Adrenal gland (tissue), 12 donors: Measurements from ENCODE around the gene MAS1L. TPM values are rescaled to one million over a fixed set of nuclear protein-coding genes. Genes with fewer than 3 reads are reported as not detected.
"Not testable (repeated sequence)": the region's sequence is repeated elsewhere in the genome, so short reads cannot be mapped to it uniquely, and the experiment has no call there.

Experiments
- DNase-seq, 7 donors: peaks; one replicate each; pipeline ENCODE4 v3.0.0-alpha.2; 2019 to 2020
- H3K27ac ChIP-seq, 5 donors: fragments of 200-600 bp; sonication (generic) in 4 of 5; 1 replicate in 3 of 5; 2 replicates in 2 of 5; pipeline versions ENCODE4 v1.5.1 to v1.8.0; 2016 to 2020; ENCODE audit warnings: mild to moderate bottlenecking in 1 of 5
- H3K27me3 ChIP-seq: fragments of 200-600 bp; 2 replicates; pipeline ENCODE4 v1.8.0; 2021
- H3K36me3 ChIP-seq, 2 donors: fragments of 200-600 bp; replicated peaks in 1 of 2; 1 replicate in 1 of 2; 2 replicates in 1 of 2; pipeline versions ENCODE4 v1.5.1 to v1.8.0; 2018 to 2022
- H3K4me1 ChIP-seq, 2 donors: fragments of 200-600 bp; replicated peaks in 1 of 2; 1 replicate in 1 of 2; 2 replicates in 1 of 2; pipeline versions ENCODE4 v1.5.1 to v1.8.0; 2018 to 2021
- H3K4me3 ChIP-seq, 4 donors: fragments of 200-600 bp; sonication (generic) in 3 of 4; one replicate each; pipeline ENCODE4 v1.5.1; 2016 to 2018
- H3K9me3 ChIP-seq, 3 donors: fragments of 200-600 bp; sonication (generic) in 1 of 3; replicated peaks in 1 of 3; 1 replicate in 2 of 3; 2 replicates in 1 of 3; pipeline versions ENCODE4 v1.5.1 to v1.8.0; 2016 to 2021
- CTCF ChIP-seq, 6 experiments: fragments of 450-650 bp in 4 of 6; fragments of 200-600 bp in 2 of 6; sonication (generic) in 1 of 6; IDR thresholded peaks; 1 replicate in 5 of 6; 2 replicates in 1 of 6; pipeline versions ENCODE4 v1.5.1 to v1.8.0; 2016 to 2021; ENCODE audit warnings: antibody characterized with exemption in 6 of 6, mild to moderate bottlenecking in 2 of 6, moderate library complexity in 1 of 6
- POLR2A ChIP-seq, 2 donors: fragments of 450-650 bp; IDR thresholded peaks; one replicate each; pipeline ENCODE4 v1.6.1; 2017; ENCODE audit warnings: antibody characterized with exemption in 2 of 2, mild to moderate bottlenecking in 2 of 2, moderate library complexity in 1 of 2
- WGBS, 4 donors: extraction: QIAGEN DNeasy Blood & Tissue Kit in 2 of 4; methylation state at CpG; one replicate each; pipeline versions ENCODE4 v1.1.5 to v1.1.7; 2013 to 2017; 5-methylcytosine and 5-hydroxymethylcytosine counted together
- intact Hi-C, 2 donors: fragments of 100-400 bp; cut with DNase I; formaldehyde crosslinking; loops; one replicate each; pipeline versions ENCODE4 v1.14.1 to v1.15.0; 2022 to 2023
- polyA plus RNA-seq, 3 donors: library from polyadenylated mRNA; stranded (reverse); fragments of 200-250 nt in 2 of 3; fragments of 350-450 nt in 1 of 3; fragmentation: Illumina TruSeq in 1 of 3; extraction: RNeasy Lipid Tissue Mini Kit (QIAGEN cat#74804) in 1 of 3; gene quantifications; one replicate each; pipeline ENCODE4 v1.2.3, GENCODE V29; 2013 to 2014
- total RNA-seq, 9 donors: library from RNA; depleted of rRNA in 4 of 9; stranded (reverse); fragments of >200 nt in 4 of 9; fragments of 120-200 nt in 1 of 9; fragmentation: NEBNext Ultra II Directional in 1 of 9; extraction: Animal tissue kit (Norgen Biotek cat#: 25700) in 1 of 9; gene quantifications; one replicate each; pipeline versions ENCODE4 v1.1.0 to v1.2.4, GENCODE V29; 2013 to 2023
- donor health status: healthy with polysubstance abuse.
- donor health status: Bipolar disorder and iron deficiency.
- donor health status: DM: yes; HTN: yes; CAD: no.
- donor health status: DM: no; HTN: no; CAD: no.
- donor health status: DM: no; HTN: no; CAD: no.
- donor health status: DM: yes; HTN: yes; CAD: no.

MAS1L gene
- total and polyA plus RNA-seq, 12 donors, result not detected

- H3K27me3 ChIP-seq, result no peaks in the 10 kb centered on the region
- no peaks in the 10 kb centered on the region for H3K36me3 ChIP-seq
- WGBS, 4 donors, result 46 to 60% (median 54%) methylated on average over 2 of the region's 2 CpGs
- no peak within 1 kb of the TSS for H3K27ac ChIP-seq
- no peak within 1 kb of the TSS for H3K4me3 ChIP-seq
- no peak for TF ChIP-seq POLR2A (IDR thresholded peaks at IDR 0.05)
- TF ChIP-seq CTCF (IDR thresholded peaks at IDR 0.05), result no peak
- intact Hi-C loops, result no loop called here
- H3K4me1 ChIP-seq, result no peaks in the 10 kb centered on the region
- no peaks in the 10 kb centered on the region for H3K9me3 ChIP-seq
- DNase-seq, result no peak
These were observed 30.8 kb downstream of the MAS1L start, which contains the start of the genes OR11A1 and OR2H1 for GRCh38 chr6:29456971-29457370. Gene OR11A1, minus strand, starts transcription at chr6:29457071. Its CDS starts 29,430 bp downstream, at chr6:29427641. Gene OR2H1, plus strand, starts transcription at chr6:29457155. Its CDS starts 4,615 bp downstream, at chr6:29461770.

GRCh38 chr6:29451471-29452193, 36.1 kb downstream of the MAS1L start:
- peaks cover 4% of the 10 kb centered on the region for H3K27me3 ChIP-seq
- no peak overlapping the region for H3K4me3 ChIP-seq
- H3K9me3 ChIP-seq, result no peaks in the 10 kb centered on the region
- WGBS, 4 donors, result 63 to 77% (median 71%) methylated on average over 3 of the region's 3 CpGs
- H3K4me1 ChIP-seq, result no peaks in the 10 kb centered on the region
- no peak for TF ChIP-seq POLR2A (IDR thresholded peaks at IDR 0.05)
- no peak for TF ChIP-seq CTCF (IDR thresholded peaks at IDR 0.05)
- no peak for DNase-seq
- no peaks in the 10 kb centered on the region for H3K36me3 ChIP-seq
- H3K27ac ChIP-seq, result no peak overlapping the region
- intact Hi-C loops, result no loop called here

- peaks cover 4% of the 10 kb centered on the region for H3K27me3 ChIP-seq
- H3K9me3 ChIP-seq, result no peaks in the 10 kb centered on the region
- intact Hi-C loops, result no loop called here
- H3K36me3 ChIP-seq, result no peaks in the 10 kb centered on the region
- H3K4me1 ChIP-seq, result no peaks in the 10 kb centered on the region
- no peak for DNase-seq
- no peak overlapping the region for H3K27ac ChIP-seq
- 67 to 90% (median 81%) methylated on average over 1 of the region's 1 CpG for WGBS, 4 donors
- H3K4me3 ChIP-seq, result no peak overlapping the region
- no peak for TF ChIP-seq POLR2A (IDR thresholded peaks at IDR 0.05)
- TF ChIP-seq CTCF (IDR thresholded peaks at IDR 0.05), result no peak
These were observed 40.1 kb downstream of the MAS1L start for GRCh38 chr6:29447670-29448069.

GRCh38 chr6:29444031-29444430, 43.7 kb downstream of the MAS1L start:
- H3K9me3 ChIP-seq, H3K27me3 ChIP-seq, H3K36me3 ChIP-seq, H3K27ac ChIP-seq, H3K4me3 ChIP-seq, DNase-seq, H3K4me1 ChIP-seq, intact Hi-C loops: not testable (repeated sequence)
- 57 to 84% (median 80%) methylated on average over 1 of the region's 1 CpG for WGBS, 4 donors

GRCh38 chr6:29442719-29443118, 45.0 kb downstream of the MAS1L start:
- H3K9me3 ChIP-seq, result no peaks in the 10 kb centered on the region
- H3K4me3 ChIP-seq, result no peak overlapping the region
- DNase-seq, result no peak
- H3K27me3 ChIP-seq, result no peaks in the 10 kb centered on the region
- H3K4me1 ChIP-seq, result no peaks in the 10 kb centered on the region
- 74 to 97% (median 75%) methylated on average over 1 of the region's 1 CpG for WGBS, 4 donors
- TF ChIP-seq CTCF (IDR thresholded peaks at IDR 0.05), result no peak
- TF ChIP-seq POLR2A (IDR thresholded peaks at IDR 0.05), result no peak
- H3K27ac ChIP-seq, result no peak overlapping the region
- no peaks in the 10 kb centered on the region for H3K36me3 ChIP-seq
- intact Hi-C loops, result no loop called here
